Progenitor cell of endocrine pancreas (in vitro differentiated cells): ENCODE results near the gene GMPR. TPM values are rescaled to one million over a fixed set of nuclear protein-coding genes. Genes with fewer than 3 reads are reported as not detected.

Experiments used
- DNase-seq: peaks from one replicate; pipeline ENCODE4 v3.0.0; 2021; ENCODE audit warnings: low spot score; ENCODE audit not compliant: unreplicated experiment
- H3K27ac Mint-ChIP-seq: 2 replicates; pipeline ENCODE4 v1.8.0; 2021; ENCODE audit warnings: mild to moderate bottlenecking, moderate library complexity, mixed read lengths
- H3K27me3 Mint-ChIP-seq: 2 replicates; pipeline ENCODE4 v1.8.0; 2021; ENCODE audit warnings: mixed read lengths
- H3K36me3 Mint-ChIP-seq: 2 replicates; pipeline ENCODE4 v1.8.0; 2022; ENCODE audit warnings: mixed read lengths; ENCODE audit not compliant: insufficient read depth
- H3K4me1 Mint-ChIP-seq: 2 replicates; pipeline ENCODE4 v1.8.0; 2021; ENCODE audit warnings: low read depth, mixed read lengths
- H3K4me3 Mint-ChIP-seq: 2 replicates; pipeline ENCODE4 v1.8.0; 2021; ENCODE audit warnings: low read depth, mild to moderate bottlenecking, moderate library complexity, mixed read lengths
- H3K9me3 Mint-ChIP-seq: 2 replicates; pipeline ENCODE4 v1.8.0; 2021; ENCODE audit warnings: low read depth, mixed read lengths
- CTCF ChIP-seq: fragments of 200-600 bp; sonication (generic); IDR thresholded peaks from one replicate; pipeline ENCODE4 v1.5.0; 2021; ENCODE audit warnings: antibody characterized with exemption, mild to moderate bottlenecking; ENCODE audit not compliant: unreplicated experiment
- long read RNA-seq: library from polyadenylated mRNA; unstranded; transcript quantifications from one replicate; pipeline ENCODE4 v2.0.0, GENCODE V29; 2020
- total RNA-seq: library from RNA; stranded (reverse); gene quantifications from 2 replicates; pipeline ENCODE4 v1.2.1, GENCODE V29; 2021

The GMPR gene
- 0.50 and 1.3 TPM in 2 replicates for total RNA-seq
- long read RNA-seq, partial matches to known transcripts = 0 of 1 reads
- long read RNA-seq, other reads (novel, unspliced or antisense) = 0 of 1 reads

- TF ChIP-seq CTCF = no peak
- no peaks in the 10 kb centered on the region for H3K36me3 Mint-ChIP-seq
- peak within 1 kb of the TSS; percentile 76 for H3K4me3 Mint-ChIP-seq
- no peak within 1 kb of the TSS for H3K27ac Mint-ChIP-seq
- peak; percentile 41 for DNase-seq
- no peaks in the 10 kb centered on the region for H3K9me3 Mint-ChIP-seq
- peaks cover 8% of the 10 kb centered on the region for H3K4me1 Mint-ChIP-seq
- peaks cover 52% of the 10 kb centered on the region for H3K27me3 Mint-ChIP-seq
These were observed at the start of gene GMPR for GRCh38 chr6:16238057-16238962. TSS of gene GMPR (plus strand) at chr6:16238587. CDS start at chr6:16238694, 107 bp downstream.

GRCh38 chr6:16190214-16190613 is 48.2 kb upstream of the GMPR start:
- no peaks in the 10 kb centered on the region for H3K9me3 Mint-ChIP-seq

GRCh38 chr6:16196260-16196983 is 42.0 kb upstream of the GMPR start:
- H3K4me3 Mint-ChIP-seq = no peak overlapping the region
- no peaks in the 10 kb centered on the region for H3K9me3 Mint-ChIP-seq
- H3K27ac Mint-ChIP-seq = no peak overlapping the region
- H3K4me1 Mint-ChIP-seq = peaks cover 12% of the 10 kb centered on the region
- no peak for TF ChIP-seq CTCF
- DNase-seq = no peak
- no peaks in the 10 kb centered on the region for H3K36me3 Mint-ChIP-seq
- peaks cover 7% of the 10 kb centered on the region for H3K27me3 Mint-ChIP-seq

More at GRCh38 chr6:16190214-16190613, 48.2 kb upstream of the GMPR start:
- H3K36me3 Mint-ChIP-seq = no peaks in the 10 kb centered on the region
- no peak overlapping the region for H3K4me3 Mint-ChIP-seq
- peaks cover 9% of the 10 kb centered on the region for H3K4me1 Mint-ChIP-seq
- no peak for DNase-seq
- no peak for TF ChIP-seq CTCF
- no peak overlapping the region for H3K27ac Mint-ChIP-seq
- peaks cover 6% of the 10 kb centered on the region for H3K27me3 Mint-ChIP-seq

GRCh38 chr6:16196984-16197546 is 41.3 kb upstream of the GMPR start:
- H3K4me1 Mint-ChIP-seq = peaks cover 16% of the 10 kb centered on the region
- H3K27ac Mint-ChIP-seq = no peak overlapping the region
- peaks cover 7% of the 10 kb centered on the region for H3K27me3 Mint-ChIP-seq
- DNase-seq = no peak
- no peaks in the 10 kb centered on the region for H3K36me3 Mint-ChIP-seq
- no peaks in the 10 kb centered on the region for H3K9me3 Mint-ChIP-seq
- no peak overlapping the region for H3K4me3 Mint-ChIP-seq
- no peak for TF ChIP-seq CTCF
